HG03469 (cell line): Measurements from ENCODE around the gene SLC22A15.

Experiments used
- ATAC-seq: cut with Tn5 transposase; IDR thresholded peaks from one replicate; pipeline ENCODE4 v1.9.1; 2021; ENCODE audit warnings: mild to moderate bottlenecking, moderate library complexity, moderate number of reproducible peaks; ENCODE audit not compliant: unreplicated experiment

The SLC22A15 gene

DNA sequence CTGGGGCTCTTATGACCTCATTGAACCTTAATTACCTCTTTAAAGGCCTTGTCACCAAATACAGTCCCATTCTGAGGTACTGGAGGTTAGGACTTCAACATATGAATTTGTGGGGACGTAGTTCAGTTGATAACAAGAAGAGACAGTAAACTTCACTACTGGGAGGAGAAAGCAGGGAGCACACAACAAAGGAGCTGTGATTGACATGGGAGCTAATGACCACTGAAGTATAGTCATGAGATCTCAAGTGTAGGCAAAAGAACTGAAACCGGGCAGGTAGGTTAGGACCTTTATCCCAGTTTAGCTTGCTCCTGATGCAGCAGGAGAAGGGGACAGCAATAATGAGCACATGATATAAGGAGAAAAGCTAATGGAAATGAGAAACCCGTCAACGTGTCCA, 123.1 kb downstream of the SLC22A15 start:
- ATAC-seq: no peak

DNA sequence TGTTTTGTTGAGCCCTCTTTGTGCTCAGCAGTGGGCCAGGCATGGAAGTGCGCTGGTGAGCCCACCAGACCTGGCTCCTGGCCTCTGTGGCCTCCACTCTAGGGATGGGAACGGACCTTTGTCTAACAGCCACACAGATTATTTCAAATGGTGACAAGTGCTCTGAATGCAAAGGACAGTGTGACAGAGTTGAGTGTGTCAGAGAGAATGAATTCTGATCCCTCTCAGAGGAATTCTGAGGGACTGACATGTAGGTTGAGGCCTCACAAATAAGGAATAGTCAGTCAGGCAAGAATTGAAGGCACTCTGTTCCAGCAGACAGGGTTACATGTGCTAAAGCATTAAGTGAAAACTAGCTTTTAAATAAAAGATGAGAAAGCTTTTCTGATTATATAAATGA, 123.6 kb downstream of the SLC22A15 start:
- no peak for ATAC-seq

DNA sequence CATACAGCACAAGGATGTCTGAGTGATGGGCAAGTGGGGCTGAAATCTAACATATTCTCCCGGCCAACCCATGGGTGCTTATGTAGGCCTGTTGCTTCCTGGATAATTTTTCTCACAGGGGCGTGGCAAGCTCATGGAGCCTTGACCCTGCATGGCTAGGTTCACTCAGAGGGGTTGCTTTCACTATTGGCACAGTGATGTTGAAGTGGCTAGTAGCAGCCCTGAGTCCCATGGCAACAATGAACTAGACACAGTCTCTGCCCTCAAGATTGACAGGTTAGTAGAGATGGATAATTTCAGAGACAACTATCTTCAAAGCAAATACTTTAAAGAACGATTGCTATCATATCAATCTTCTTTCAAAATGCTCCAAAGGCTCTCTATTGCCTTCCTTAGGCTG, 128.4 kb downstream of the SLC22A15 start:
- no peak for ATAC-seq

- ATAC-seq: no peak
These were observed 129.7 kb downstream of the SLC22A15 start for GRCh38 chr1:116105996-116106395.

DNA sequence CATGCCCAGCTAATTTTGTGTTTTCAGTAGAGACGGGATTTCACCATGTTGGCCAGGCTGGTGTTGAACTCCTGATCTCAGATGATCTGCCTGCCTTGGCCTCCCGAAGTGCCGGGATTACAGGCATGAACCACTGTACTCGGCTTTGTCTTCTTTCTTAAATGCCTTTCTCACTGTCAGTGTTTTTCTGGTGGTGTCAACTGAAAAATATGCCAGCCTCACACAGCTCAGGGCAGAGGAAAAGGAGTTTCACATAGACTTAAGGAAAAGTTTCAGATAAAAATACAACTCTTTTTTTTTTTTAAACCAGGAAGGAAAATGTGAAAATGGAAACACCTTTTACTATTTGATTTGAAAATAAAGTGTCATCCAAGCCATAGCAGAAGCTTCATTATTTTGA, 130.3 kb downstream of the SLC22A15 start:
- no peak for ATAC-seq

- ATAC-seq: no peak
These were observed 131.1 kb downstream of the SLC22A15 start for GRCh38 chr1:116107371-116107770.

GRCh38 chr1:116110567-116111523, 134.5 kb downstream of the SLC22A15 start, which contains the start of gene MAB21L3:
TSS of gene MAB21L3 (plus strand) at chr1:116111399. CDS start at chr1:116112616, 1,217 bp downstream.
- ATAC-seq: peak; percentile 31

GRCh38 chr1:116111524-116112021, 135.3 kb downstream of the SLC22A15 start:
- ATAC-seq: no peak

DNA sequence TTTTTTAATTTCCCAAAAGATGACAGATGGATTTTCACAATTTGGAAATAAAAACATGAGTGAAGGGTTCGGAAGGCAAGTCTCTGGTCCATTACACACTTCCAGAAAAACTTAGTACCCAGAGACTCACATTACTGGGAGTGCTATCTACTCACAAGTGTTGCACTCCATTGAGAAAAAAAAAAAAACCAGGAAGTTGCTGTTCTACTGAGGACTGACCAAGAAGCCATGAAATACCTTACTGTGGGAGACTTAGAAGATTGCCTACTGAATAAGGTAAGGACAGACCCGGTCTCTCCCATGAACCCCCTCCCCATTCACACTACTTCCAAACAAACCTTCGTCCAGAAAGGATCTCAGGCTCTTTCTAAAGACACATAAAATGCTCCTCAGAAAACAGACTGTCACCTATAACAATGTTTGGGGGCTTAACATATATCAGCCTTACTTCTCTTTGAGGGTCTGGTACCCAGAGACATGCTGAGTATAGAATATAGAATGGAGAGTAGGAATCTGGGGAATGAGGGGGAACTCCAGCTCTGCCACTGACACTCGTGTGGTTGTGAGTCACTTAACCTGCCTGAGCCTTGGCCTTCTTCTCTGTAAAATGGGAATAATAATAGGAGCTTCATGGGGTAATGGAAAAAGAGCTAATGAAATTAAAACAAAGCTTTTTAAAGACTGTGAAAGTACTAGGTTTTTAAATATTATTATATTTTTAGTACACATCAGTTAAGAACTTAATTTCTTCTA, 136.3 kb downstream of the SLC22A15 start:
- ATAC-seq: no peak

DNA sequence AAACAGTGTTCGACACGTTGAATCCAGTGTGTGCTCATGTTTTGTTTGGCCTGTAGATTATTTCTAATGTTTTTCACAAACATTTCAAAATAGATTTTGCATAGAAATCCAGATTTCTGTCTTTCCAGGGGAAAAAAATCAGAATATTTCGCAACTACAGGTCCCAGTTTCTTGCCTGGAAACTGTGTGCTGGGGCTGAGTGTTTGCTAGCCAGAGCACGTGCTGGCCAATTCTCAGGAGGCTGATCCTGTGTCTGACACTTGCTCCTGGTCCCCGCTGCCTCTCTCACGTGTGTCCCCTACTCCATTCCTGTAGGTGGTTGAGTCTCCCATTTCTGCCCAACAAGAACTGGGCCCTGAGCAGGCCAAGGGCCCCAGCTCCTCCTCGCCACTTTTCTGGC, 137.3 kb downstream of the SLC22A15 start:
- ATAC-seq: no peak

DNA sequence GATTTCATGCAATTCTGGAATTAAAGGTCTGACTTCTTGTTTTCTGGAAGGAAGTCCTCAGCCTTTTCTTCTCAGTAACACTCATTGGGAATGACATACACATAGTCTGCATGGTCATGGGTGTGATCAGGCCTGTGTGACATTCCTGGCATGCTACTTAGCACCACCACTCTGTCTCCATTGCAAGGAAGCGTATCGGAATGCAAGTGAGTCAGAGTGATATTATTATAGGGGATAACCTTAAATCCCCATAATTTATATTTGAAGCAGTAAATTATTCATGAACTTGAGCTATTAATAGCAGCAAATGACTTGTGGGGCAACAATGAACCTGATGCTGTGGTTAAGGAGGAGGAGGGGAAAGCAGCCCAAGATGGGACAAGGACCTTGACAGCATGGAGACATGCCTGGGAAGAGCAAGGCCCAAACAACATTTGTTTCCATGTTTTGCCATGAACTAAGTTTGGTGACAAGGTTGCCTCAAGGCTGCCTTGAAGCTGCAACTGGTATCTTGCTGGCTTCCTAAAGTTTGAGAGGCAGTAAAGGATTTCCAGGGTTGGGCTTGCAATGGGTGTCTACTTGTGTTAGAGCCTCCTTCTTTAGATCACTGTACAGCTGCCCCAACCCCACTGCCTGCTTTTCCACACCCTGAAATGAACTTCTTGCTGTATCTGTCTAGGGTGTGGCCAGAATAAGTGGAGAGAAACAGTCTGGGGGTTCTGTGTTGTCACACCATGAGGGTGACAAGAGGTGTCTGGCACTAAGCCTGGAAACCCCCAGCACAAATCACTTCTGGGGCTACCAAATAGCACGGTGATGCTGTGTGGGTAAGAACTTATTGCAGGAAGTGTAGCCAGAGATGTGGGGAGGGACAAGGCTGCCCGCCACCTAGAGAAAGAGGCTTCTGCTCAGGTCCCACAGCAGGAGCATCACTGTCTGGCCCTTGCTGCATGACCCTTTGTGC, 139.4 kb downstream of the SLC22A15 start:
- no peak for ATAC-seq

- no peak for ATAC-seq
These were observed 142.2 kb downstream of the SLC22A15 start for GRCh38 chr1:116118471-116118870.
